Mesodermal cell (in vitro differentiated cells): ENCODE data around the gene FEZF2. TPM values are rescaled to one million over a fixed set of nuclear protein-coding genes. Genes with fewer than 3 reads are reported as not detected.

Experiments
- H3K27ac ChIP-seq: 2 replicates; pipeline ENCODE4 v1.7.0; 2013; ENCODE audit warnings: mild to moderate bottlenecking, low read depth, low read length, moderate library complexity; ENCODE audit not compliant: severe bottlenecking
- H3K36me3 ChIP-seq: 2 replicates; pipeline ENCODE4 v1.7.1; 2013; ENCODE audit warnings: mild to moderate bottlenecking, low read length, moderate library complexity; ENCODE audit not compliant: control insufficient read depth, insufficient read depth
- H3K4me1 ChIP-seq: one replicate; pipeline ENCODE4 v1.7.1; 2013; ENCODE audit warnings: mild to moderate bottlenecking, low read length; ENCODE audit not compliant: insufficient read depth, control insufficient read depth, poor library complexity, severe bottlenecking
- H3K4me3 ChIP-seq: 2 replicates; pipeline ENCODE4 v1.7.0; 2013; ENCODE audit warnings: low read length, control low read depth, mild to moderate bottlenecking; ENCODE audit not compliant: insufficient read depth, poor library complexity, severe bottlenecking; ENCODE audit errors: extremely low read depth
- H3K9me3 ChIP-seq: 2 replicates; pipeline ENCODE4 v1.7.1; 2013; ENCODE audit warnings: mild to moderate bottlenecking, low read length, moderate library complexity; ENCODE audit not compliant: control insufficient read depth
- WGBS, 2 experiments: methylation state at CpG; one replicate each; pipeline ENCODE4 v1.1.5; 2013; ENCODE audit warnings: missing lambda C conversion rate in 2 of 2; ENCODE audit not compliant: insufficient coverage in 2 of 2; 5-methylcytosine and 5-hydroxymethylcytosine counted together
- polyA plus RNA-seq, 2 experiments: library from polyadenylated mRNA; stranded (reverse); fragments of 50-300 nt; gene quantifications; one replicate each; pipeline ENCODE4 v1.2.3, GENCODE V29; 2013

The FEZF2 gene
- not detected for polyA plus RNA-seq (2013, experiment 1 of 2)
- not detected for polyA plus RNA-seq (2013, experiment 2 of 2)

- no peaks in the 10 kb centered on the region for H3K9me3 ChIP-seq
- no peaks in the 10 kb centered on the region for H3K36me3 ChIP-seq
- 0 to 1% methylated on average over 8 to 15 of the region's 28 CpGs for WGBS, 2 experiments
- H3K4me3 ChIP-seq: no peak within 1 kb of the TSS
- H3K4me1 ChIP-seq: peaks cover 12% of the 10 kb centered on the region
- H3K27ac ChIP-seq: no peak within 1 kb of the TSS
Measured at GRCh38 chr3:62373215-62373614, at the start of gene FEZF2. FEZF2 (minus strand) TSS chr3:62373550; CDS start chr3:62372868, 682 bp downstream.

- H3K4me3 ChIP-seq: no peak overlapping the region
- no peaks in the 10 kb centered on the region for H3K4me1 ChIP-seq
- 85 to 88% methylated on average over 3 to 6 of the region's 10 CpGs for WGBS, 2 experiments
- no peaks in the 10 kb centered on the region for H3K36me3 ChIP-seq
- H3K27ac ChIP-seq: no peak overlapping the region
- H3K9me3 ChIP-seq: no peaks in the 10 kb centered on the region
Measured at GRCh38 chr3:62421207-62421606, 47.9 kb upstream of the FEZF2 start.

GRCh38 chr3:62416144-62416543 is 42.8 kb upstream of the FEZF2 start:
- 49 to 70% methylated on average over 2 of the region's 3 CpGs for WGBS, 2 experiments
- H3K9me3 ChIP-seq: no peaks in the 10 kb centered on the region
- no peak overlapping the region for H3K4me3 ChIP-seq
- H3K4me1 ChIP-seq: peaks cover 4% of the 10 kb centered on the region
- H3K27ac ChIP-seq: no peak overlapping the region
- H3K36me3 ChIP-seq: no peaks in the 10 kb centered on the region

GRCh38 chr3:62415312-62415801 is 42.0 kb upstream of the FEZF2 start:
- no peak overlapping the region for H3K27ac ChIP-seq
- H3K4me1 ChIP-seq: peaks cover 4% of the 10 kb centered on the region
- no peak overlapping the region for H3K4me3 ChIP-seq
- no peaks in the 10 kb centered on the region for H3K9me3 ChIP-seq
- H3K36me3 ChIP-seq: no peaks in the 10 kb centered on the region
- 10 to 14% methylated on average over 5 to 7 of the region's 9 CpGs for WGBS, 2 experiments

- Histone ChIP-seq H3K4me3 (no peak overlapping the region), H3K27ac (no peak overlapping the region)
- WGBS, 2 experiments: 24 to 25% methylated on average over 6 to 7 of the region's 11 CpGs
Measured at GRCh38 chr3:62414786-62415185, 41.4 kb upstream of the FEZF2 start.

GRCh38 chr3:62413687-62414086 is 40.3 kb upstream of the FEZF2 start:
- no peaks in the 10 kb centered on the region for H3K9me3 ChIP-seq
- H3K36me3 ChIP-seq: no peaks in the 10 kb centered on the region
- H3K4me3 ChIP-seq: no peak overlapping the region
- WGBS, 2 experiments: 86 to 100% methylated on average over 1 of the region's 2 CpGs
- H3K4me1 ChIP-seq: peaks cover 4% of the 10 kb centered on the region
- no peak overlapping the region for H3K27ac ChIP-seq

More at GRCh38 chr3:62414786-62415185, 41.4 kb upstream of the FEZF2 start:
- peaks cover 4% of the 10 kb centered on the region for H3K4me1 ChIP-seq
- H3K36me3 ChIP-seq: no peaks in the 10 kb centered on the region
- no peaks in the 10 kb centered on the region for H3K9me3 ChIP-seq

- H3K4me3 ChIP-seq: no peak overlapping the region
- H3K9me3 ChIP-seq: no peaks in the 10 kb centered on the region
- no peak overlapping the region for H3K27ac ChIP-seq
- no CpG with 5 or more reads among the region's 2 CpGs for WGBS, 2 experiments
- H3K36me3 ChIP-seq: no peaks in the 10 kb centered on the region
- H3K4me1 ChIP-seq: no peaks in the 10 kb centered on the region
Measured at GRCh38 chr3:62406945-62407344, 33.6 kb upstream of the FEZF2 start.

- Histone ChIP-seq H3K4me1 (no peaks in the 10 kb centered on the region), H3K9me3 (no peaks in the 10 kb centered on the region), H3K4me3 (no peak overlapping the region), H3K36me3 (no peaks in the 10 kb centered on the region), H3K27ac (no peak overlapping the region)
- WGBS, 2 experiments: 82 to 86% methylated on average over 3 to 4 of the region's 6 CpGs
Measured at GRCh38 chr3:62405566-62405965, 32.2 kb upstream of the FEZF2 start.

GRCh38 chr3:62405135-62405534 is 31.8 kb upstream of the FEZF2 start:
- H3K4me3 ChIP-seq: no peak overlapping the region
- H3K4me1 ChIP-seq: no peaks in the 10 kb centered on the region
- no peaks in the 10 kb centered on the region for H3K36me3 ChIP-seq
- WGBS, 2 experiments: 100% methylated on average over 3 of the region's 6 CpGs
- H3K27ac ChIP-seq: no peak overlapping the region
- H3K9me3 ChIP-seq: no peaks in the 10 kb centered on the region

- H3K36me3 ChIP-seq: no peaks in the 10 kb centered on the region
- H3K27ac ChIP-seq: no peak overlapping the region
- 93 to 100% methylated on average over 3 of the region's 8 CpGs for WGBS, 2 experiments
- no peak overlapping the region for H3K4me3 ChIP-seq
- H3K9me3 ChIP-seq: no peaks in the 10 kb centered on the region
- H3K4me1 ChIP-seq: no peaks in the 10 kb centered on the region
Measured at GRCh38 chr3:62404321-62404720, 31.0 kb upstream of the FEZF2 start.

- Histone ChIP-seq H3K9me3 (no peaks in the 10 kb centered on the region), H3K4me3 (no peak overlapping the region), H3K36me3 (no peaks in the 10 kb centered on the region), H3K4me1 (no peaks in the 10 kb centered on the region), H3K27ac (no peak overlapping the region)
- WGBS, 2 experiments: no CpG with 5 or more reads among the region's 3 CpGs
Measured at GRCh38 chr3:62403765-62404164, 30.4 kb upstream of the FEZF2 start.
